ENCODE measurements around the gene ESYT2.

The ESYT2 gene

DNA sequence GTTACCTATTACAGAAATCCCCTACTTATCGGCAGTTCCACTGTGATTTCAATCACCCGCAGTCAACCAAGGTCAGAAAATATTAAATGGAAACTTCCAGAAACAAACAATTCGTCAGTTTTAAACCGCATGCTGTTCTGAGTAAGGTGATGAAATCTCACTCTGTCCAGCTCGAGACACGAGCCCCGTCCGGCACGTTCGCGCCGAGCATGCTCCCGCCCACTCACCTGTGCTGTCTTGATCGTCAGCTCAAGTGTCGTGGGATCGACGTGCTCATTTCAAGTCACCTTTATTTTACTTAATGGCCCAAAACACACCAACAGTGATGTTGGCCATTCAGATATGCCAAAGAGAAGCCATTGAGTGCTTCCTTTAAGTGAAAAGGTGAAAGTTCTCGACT is 21.2 kb downstream of the ESYT2 start:
- FAIRE-seq (no peak), DNase-seq (ENCODE audit: insufficient read length, low spot score) (no peak)
- TF ChIP-seq, protein P1, sequence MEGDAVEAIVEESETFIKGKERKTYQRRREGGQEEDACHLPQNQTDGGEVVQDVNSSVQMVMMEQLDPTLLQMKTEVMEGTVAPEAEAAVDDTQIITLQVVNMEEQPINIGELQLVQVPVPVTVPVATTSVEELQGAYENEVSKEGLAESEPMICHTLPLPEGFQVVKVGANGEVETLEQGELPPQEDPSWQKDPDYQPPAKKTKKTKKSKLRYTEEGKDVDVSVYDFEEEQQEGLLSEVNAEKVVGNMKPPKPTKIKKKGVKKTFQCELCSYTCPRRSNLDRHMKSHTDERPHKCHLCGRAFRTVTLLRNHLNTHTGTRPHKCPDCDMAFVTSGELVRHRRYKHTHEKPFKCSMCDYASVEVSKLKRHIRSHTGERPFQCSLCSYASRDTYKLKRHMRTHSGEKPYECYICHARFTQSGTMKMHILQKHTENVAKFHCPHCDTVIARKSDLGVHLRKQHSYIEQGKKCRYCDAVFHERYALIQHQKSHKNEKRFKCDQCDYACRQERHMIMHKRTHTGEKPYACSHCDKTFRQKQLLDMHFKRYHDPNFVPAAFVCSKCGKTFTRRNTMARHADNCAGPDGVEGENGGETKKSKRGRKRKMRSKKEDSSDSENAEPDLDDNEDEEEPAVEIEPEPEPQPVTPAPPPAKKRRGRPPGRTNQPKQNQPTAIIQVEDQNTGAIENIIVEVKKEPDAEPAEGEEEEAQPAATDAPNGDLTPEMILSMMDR (IDR thresholded peaks at IDR 0.05; ENCODE audit: insufficient read depth, missing control alignments), result no peak

DNA sequence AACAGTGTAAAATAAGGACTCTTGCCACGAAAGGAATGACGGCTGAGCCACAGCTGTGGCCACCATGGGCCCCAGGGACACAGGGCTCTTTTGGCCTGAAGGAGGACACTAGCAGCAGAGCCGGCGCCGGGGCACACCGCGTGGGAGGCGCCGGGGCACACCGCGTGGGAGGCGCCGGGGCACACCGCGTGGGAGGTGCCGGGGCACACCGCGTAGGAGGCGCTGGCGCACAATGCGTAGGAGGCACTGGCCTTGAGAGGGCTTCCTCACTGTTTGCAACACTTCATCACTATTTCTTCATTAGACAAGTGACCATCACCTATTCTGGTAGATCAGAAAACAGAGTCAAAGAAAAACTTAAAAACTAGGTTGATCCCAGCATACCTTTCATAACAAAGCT is 23.4 kb downstream of the ESYT2 start:
- TF ChIP-seq, protein P1 (IDR thresholded peaks at IDR 0.05; ENCODE audit: insufficient read depth, missing control alignments), result no peak
- no peak for DNase-seq (ENCODE audit: insufficient read length, low spot score)
- FAIRE-seq, result no peak

DNA sequence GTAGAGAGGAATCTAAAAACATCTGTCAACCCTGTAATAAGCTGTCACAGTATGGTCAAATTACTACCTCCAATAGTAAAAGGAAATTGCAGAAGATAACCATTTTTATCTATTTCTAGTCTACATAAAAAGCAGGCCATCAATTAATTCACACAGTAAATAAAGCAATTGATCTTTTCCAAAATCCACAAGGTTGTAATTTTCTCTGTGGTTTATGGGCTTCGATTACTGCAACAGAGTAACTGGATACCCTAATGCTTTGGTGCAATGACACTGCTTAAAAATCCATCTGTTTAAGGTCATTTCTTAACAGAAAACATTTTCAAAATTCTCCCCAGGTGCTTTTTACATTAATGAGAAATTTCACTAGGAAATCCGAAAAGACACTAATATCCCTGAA is 23.9 kb downstream of the ESYT2 start:
- TF ChIP-seq, protein P1 (IDR thresholded peaks at IDR 0.05; ENCODE audit: insufficient read depth, missing control alignments), result no peak
- no peak for DNase-seq (ENCODE audit: insufficient read length, low spot score)
- FAIRE-seq, result no peak

DNA sequence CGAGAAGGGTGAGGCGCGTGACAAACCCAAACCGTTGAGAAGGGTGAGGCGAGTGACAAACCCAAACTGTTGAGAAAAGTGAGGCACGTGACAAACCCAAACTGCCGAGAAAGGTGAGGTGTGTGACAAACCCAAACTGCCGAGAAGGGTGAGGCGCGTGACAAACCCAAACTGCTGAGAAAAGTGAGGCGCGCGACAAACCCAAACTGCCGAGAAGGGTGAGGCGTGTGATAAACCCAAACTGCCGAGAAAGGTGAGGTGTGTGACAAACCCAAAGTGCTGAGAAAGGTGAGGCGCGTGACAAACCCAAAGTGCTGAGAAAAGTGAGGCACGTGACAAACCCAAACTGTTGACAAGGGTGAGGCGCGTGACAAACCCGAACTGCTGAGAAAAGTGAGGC is 25.0 kb downstream of the ESYT2 start:
- no peak for FAIRE-seq
- TF ChIP-seq, protein P1 (IDR thresholded peaks at IDR 0.05; ENCODE audit: insufficient read depth, missing control alignments), result no peak

DNA sequence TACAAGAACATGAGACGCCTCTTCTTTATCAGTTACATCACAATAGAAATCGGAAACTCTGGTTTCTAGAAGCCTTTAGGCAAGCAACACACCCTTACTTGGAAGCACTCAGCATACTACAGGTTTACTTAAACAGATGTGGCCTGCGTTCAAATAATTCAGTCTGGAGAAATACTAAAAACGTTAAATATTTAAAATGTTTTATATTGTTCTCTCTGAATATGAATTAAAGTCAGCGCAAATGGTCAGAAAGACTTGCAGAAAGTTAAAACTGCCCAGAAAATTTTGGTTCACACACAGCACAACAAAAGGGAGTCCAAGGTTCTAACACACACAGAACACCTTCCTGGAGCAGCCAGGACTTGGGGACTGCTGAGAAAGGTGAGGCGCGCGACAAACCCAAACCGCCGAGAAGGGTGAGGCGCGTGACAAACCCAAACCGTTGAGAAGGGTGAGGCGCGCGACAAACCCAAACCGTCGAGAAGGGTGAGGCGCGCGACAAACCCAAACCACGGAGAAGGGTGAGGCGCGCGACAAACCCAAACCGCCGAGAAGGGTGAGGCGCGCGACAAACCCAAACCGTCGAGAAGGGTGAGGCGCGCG is 25.8 kb downstream of the ESYT2 start:
- no peak for DNase-seq (ENCODE audit: insufficient read length, low spot score)
- TF ChIP-seq, protein P1 (IDR thresholded peaks at IDR 0.05; ENCODE audit: insufficient read depth, missing control alignments), result no peak
- FAIRE-seq, result no peak

More for the DNA sequence above, 25.0 kb downstream of the ESYT2 start:
- no peak for DNase-seq (ENCODE audit: insufficient read length, low spot score)

DNA sequence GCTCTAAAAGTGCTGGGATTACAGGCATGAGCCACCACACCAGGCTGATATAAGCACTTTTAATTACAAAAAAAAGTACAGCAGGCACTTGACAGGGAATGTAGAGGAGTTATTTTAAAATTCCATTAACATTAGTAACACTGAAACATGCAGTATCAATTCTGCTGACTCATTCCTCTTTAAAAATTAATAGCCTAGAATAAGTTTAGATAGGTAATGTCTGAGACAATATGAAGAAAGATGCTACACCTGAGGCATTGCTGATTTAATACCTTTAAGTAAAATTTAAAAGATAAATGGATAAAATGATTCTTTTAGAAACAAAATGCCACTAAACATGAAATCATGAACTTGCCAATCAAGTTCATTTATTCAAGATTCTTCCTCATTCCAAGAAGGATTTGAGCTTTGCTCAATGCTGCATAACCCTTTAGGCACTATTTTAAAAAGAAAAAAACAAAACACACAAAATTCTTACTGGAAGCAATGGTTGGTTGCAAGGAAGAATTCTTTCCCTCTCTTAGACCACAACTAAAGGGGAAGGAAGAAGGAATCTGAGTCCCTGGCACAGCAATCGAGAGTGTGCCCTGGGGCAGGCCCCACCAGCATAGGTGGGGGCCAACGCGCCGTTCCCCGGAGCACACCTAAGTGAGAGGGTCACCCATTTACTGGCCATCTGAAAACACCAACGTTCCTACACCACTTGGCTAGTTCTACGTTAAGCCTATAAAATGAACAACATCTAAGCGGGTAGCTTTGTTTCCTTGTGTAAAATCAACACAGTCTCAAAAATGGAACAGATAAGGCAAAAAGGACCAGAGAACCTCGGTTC is 26.6 kb downstream of the ESYT2 start:
- FAIRE-seq (no peak), DNase-seq (ENCODE audit: insufficient read length, low spot score) (no peak)
- TF ChIP-seq, protein P1 (IDR thresholded peaks at IDR 0.05; ENCODE audit: insufficient read depth, missing control alignments), result no peak

DNA sequence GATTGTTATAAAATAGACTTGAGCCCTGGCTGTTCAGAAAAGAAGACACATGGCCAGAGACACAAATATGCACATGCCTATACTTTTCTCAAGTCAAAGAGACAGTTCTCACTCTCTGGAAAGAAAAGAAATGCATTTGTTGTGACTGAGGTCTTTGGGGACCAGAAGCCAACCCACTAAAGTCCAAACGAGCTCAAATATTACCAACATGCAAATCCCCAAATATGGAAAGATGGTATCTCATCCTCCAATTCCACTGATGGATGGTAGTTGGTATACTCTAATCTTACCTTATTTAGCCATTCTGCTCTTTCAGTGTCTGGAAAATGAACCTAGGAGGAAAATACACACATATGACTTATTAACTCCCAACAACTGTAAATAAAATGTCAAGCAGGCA is 30.6 kb downstream of the ESYT2 start:
- no peak for DNase-seq (ENCODE audit: insufficient read length, low spot score)
- no peak for FAIRE-seq
- TF ChIP-seq, protein P1 (IDR thresholded peaks at IDR 0.05; ENCODE audit: insufficient read depth, missing control alignments), result no peak
